Spleen (tissue), 7 donors: ENCODE measurements around the gene UNC13C.

ENCODE experiments used
- POLR2A ChIP-seq, 3 donors: fragments of 450-650 bp; IDR thresholded peaks; one replicate each; pipeline ENCODE4 v1.5.1; 2017; ENCODE audit warnings: antibody characterized with exemption in 3 of 3, mild to moderate bottlenecking in 1 of 3
- TF ChIP-seq, protein P1 (sequence below), 11 experiments: fragments of 200-600 bp in 7 of 11; fragments of 450-650 bp in 4 of 11; sonication (generic) in 4 of 11; IDR thresholded peaks in 8 of 11; conservative IDR thresholded peaks in 3 of 11; 1 replicate in 7 of 11; 2 replicates in 4 of 11; pipeline versions ENCODE4 v1.4.0 to v1.8.0; 2016 to 2021; ENCODE audit warnings: antibody characterized with exemption in 11 of 11, inconsistent platforms in 4 of 11, mild to moderate bottlenecking in 1 of 11
- donor health status: DM: no; HTN: no; CAD: no; lungs with moderate emphysema.
- donor health status: DM: no; HTN: no; CAD: no.
- donor health status: DM: no; HTN: no; CAD: no.

DNA sequence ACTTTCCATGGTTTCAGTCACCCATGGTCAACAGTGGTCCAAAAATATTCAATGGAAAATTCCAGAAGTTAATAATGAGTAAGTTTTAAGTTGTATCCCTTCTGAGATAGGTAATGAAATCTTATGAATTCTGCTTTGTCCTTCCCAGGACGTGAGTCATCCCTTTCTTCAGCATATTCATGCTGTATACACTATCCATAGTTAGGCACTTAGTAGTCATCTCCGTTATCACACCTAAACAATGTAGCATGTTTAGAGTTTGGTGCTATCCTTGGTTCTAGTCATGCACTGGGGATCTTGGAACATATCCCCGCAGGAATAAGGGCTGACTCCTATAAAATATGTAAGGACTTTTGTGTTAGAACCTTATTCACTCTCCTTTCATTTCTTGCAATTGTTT, 153.2 kb downstream of the UNC13C start:
- TF ChIP-seq, protein P1, sequence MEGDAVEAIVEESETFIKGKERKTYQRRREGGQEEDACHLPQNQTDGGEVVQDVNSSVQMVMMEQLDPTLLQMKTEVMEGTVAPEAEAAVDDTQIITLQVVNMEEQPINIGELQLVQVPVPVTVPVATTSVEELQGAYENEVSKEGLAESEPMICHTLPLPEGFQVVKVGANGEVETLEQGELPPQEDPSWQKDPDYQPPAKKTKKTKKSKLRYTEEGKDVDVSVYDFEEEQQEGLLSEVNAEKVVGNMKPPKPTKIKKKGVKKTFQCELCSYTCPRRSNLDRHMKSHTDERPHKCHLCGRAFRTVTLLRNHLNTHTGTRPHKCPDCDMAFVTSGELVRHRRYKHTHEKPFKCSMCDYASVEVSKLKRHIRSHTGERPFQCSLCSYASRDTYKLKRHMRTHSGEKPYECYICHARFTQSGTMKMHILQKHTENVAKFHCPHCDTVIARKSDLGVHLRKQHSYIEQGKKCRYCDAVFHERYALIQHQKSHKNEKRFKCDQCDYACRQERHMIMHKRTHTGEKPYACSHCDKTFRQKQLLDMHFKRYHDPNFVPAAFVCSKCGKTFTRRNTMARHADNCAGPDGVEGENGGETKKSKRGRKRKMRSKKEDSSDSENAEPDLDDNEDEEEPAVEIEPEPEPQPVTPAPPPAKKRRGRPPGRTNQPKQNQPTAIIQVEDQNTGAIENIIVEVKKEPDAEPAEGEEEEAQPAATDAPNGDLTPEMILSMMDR (IDR thresholded peaks at IDR 0.05 in 8 of 11, conservative IDR thresholded peaks at IDR 0.05 in 3 of 11): no peak
- TF ChIP-seq POLR2A (IDR thresholded peaks at IDR 0.05): no peak
